Astrocyte (in vitro differentiated cells and primary cell): Measurements from ENCODE around the gene ANP32A.

ENCODE experiments used
- EZH2 ChIP-seq: IDR thresholded peaks from 2 replicates; pipeline ENCODE4 v1.6.1; 2012; ENCODE audit warnings: mild to moderate bottlenecking, low read length, inconsistent platforms; ENCODE audit not compliant: insufficient read depth
- TF ChIP-seq, protein P1 (sequence below): IDR thresholded peaks from 2 replicates; pipeline ENCODE4 v1.5.1; 2011; ENCODE audit warnings: low read depth, mild to moderate bottlenecking, inconsistent platforms, low read length, moderate library complexity; ENCODE audit not compliant: insufficient read depth

GRCh38 chr15:68730976-68731897 is 89.5 kb downstream of the ANP32A start:
- TF ChIP-seq, protein P1, sequence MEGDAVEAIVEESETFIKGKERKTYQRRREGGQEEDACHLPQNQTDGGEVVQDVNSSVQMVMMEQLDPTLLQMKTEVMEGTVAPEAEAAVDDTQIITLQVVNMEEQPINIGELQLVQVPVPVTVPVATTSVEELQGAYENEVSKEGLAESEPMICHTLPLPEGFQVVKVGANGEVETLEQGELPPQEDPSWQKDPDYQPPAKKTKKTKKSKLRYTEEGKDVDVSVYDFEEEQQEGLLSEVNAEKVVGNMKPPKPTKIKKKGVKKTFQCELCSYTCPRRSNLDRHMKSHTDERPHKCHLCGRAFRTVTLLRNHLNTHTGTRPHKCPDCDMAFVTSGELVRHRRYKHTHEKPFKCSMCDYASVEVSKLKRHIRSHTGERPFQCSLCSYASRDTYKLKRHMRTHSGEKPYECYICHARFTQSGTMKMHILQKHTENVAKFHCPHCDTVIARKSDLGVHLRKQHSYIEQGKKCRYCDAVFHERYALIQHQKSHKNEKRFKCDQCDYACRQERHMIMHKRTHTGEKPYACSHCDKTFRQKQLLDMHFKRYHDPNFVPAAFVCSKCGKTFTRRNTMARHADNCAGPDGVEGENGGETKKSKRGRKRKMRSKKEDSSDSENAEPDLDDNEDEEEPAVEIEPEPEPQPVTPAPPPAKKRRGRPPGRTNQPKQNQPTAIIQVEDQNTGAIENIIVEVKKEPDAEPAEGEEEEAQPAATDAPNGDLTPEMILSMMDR: no peak
- no peak for TF ChIP-seq EZH2
